HG02642 (cell line): Measurements from ENCODE around the gene CMIP.

Experiments
- ATAC-seq: cut with Tn5 transposase; IDR thresholded peaks from one replicate; pipeline ENCODE4 v1.9.1; 2021; ENCODE audit warnings: mild to moderate bottlenecking; ENCODE audit not compliant: unreplicated experiment, poor library complexity

Gene CMIP

DNA sequence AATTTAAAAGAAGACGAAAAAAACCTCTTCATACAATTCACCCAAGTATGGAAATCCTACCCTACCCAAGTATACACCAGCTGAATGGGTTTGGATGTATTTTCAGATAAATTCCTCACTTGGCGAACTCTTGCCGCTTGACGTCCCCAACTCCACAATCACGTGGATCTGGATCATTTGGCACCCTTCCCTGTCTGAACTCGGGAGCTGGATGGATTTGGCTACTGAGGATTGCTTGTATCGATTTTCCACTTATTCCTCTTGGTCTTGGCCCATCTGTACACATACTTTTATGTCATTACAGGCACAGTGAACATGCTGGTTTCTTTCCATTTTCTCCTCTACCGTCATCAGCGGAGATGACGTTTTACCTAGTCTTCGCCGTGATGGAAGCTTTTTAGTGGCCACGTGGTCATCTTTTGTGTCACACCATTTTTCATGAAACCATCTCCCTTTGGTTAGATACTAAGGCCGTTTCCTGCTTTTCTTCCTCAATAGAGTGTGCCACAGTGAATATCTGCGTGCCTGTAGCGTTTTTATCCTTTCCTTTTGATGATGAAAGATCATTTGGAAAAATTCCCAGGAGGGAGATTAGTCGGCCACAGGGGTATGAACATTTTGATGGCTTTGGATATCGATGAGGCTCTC lies 47.1 kb downstream of the CMIP start:
- ATAC-seq, result no peak

DNA sequence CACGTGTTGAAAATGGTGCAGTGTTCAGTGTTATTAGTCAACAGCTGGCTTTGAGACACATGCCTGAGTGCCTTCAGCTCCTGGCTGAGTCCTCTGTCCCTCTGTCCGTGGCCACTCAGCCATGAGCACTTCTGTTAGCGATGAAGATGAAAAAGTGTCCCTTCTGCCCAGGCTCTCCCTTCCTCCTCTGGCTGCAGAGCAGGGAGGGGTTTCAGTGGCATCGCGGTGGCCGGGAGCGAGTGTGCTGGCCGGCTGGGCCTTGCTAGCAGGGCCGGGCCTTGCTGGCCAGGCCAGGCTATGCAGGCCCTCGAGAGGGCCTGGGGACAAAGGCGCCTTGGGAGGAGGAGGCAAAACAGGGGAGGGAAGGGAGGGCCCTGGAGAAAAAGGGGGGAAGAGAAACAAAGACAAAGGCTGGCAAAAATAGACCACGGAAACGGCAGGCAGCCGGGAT lies 47.7 kb downstream of the CMIP start:
- no peak for ATAC-seq

DNA sequence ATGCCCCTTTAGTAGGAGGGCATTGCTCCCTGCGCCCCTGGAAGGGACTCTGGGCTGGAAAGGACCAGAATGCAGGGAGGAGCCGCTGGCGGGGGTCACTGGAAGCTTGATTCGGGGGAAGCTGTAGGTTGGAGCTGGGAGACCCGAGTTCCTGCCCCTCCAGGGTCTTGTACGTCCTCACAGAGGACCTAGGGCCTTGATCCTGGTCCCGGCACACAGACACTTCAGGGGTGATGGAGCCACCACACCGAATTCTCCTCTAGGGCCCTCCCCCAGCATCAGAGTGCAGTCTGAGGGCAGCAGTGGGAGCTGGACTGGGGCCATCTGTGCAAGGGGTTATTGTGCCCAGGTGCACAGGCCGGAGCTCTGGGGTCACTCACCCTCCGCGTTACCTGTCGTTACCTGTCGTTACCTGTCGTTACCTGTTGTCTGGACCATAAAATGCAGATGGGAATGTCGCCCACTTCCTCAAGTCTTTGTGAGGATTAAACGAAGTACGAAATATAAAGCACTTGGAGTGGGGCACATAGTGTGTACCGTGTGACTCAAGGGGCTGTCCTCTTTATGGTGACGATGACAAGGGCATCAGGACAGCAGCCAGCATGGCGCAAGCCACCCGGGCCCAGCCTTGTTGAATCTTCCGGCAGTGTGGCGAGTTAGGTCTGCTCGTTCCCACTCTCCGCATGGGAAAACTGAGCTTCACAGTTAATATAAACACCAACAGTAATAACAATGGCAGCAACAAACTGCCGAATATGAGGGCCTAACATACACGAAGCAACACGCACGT lies 48.6 kb downstream of the CMIP start:
- ATAC-seq, result no peak

GRCh38 chr16:81493755-81494433 lies 49.3 kb downstream of the CMIP start:
- no peak for ATAC-seq

- ATAC-seq, result no peak
Observed at GRCh38 chr16:81494434-81494806, 49.8 kb downstream of the CMIP start.

GRCh38 chr16:81494888-81495287 lies 50.3 kb downstream of the CMIP start:
- no peak for ATAC-seq

- no peak for ATAC-seq
Observed at GRCh38 chr16:81495321-81496234, 51.0 kb downstream of the CMIP start.

- no peak for ATAC-seq
Observed at GRCh38 chr16:81496321-81496720, 51.7 kb downstream of the CMIP start.

GRCh38 chr16:81496742-81497141 lies 52.1 kb downstream of the CMIP start:
- no peak for ATAC-seq

- no peak for ATAC-seq
Observed at GRCh38 chr16:81497690-81498089, 53.1 kb downstream of the CMIP start.

DNA sequence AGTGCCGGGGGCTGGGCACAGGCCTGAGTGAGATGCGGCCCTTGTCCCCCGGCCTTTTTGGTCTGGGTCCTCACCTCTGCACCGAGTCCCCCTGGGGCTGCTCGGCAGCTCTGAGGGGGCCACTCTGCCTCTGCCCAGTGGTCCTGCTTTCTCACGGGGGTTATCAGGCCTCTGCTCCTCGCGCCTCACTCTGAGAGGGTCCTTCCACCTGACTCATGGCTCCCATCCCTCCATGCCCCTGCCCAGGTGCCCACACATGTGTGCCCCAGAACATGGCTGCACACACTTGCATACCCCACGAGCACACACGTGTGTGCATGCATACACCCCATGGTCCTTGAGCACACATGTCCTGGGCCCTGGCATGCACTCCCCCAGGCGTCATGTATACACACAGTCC lies 53.7 kb downstream of the CMIP start:
- ATAC-seq, result no peak

GRCh38 chr16:81499576-81500380 lies 55.2 kb downstream of the CMIP start:
- ATAC-seq, result no peak

DNA sequence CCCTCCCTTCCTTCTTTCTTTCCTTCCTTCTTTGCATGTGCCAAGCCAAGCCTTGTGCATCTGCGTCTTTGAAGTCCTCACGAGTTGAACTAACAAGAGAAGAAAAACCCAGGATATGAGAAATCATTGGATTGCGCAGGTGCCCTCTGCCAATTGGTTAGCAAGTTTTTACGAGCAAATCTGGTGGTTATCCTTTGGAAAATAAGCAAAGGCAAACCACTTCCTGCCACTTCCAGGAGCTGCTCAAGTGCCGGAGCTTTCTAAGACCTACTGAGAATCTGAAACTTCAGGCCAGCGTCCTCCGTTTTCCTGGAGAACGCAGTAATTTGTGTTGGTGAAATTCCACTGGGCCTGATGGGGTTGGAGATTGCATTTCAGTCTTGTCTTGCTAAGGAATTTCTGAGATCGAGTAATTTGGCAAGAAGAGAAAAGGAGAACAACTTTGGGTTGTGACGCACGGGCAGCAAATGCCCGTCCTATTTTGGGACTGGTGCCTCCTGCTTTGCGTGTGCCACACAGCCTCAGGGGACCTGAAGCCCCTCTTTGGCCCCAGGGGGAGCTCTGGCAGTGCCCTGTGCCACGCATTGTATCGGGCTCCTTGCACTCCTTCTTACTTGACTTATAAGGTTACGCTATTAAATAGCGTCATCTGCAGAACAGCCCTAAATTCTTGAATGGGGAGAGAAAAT lies 56.4 kb downstream of the CMIP start:
- ATAC-seq, result no peak

DNA sequence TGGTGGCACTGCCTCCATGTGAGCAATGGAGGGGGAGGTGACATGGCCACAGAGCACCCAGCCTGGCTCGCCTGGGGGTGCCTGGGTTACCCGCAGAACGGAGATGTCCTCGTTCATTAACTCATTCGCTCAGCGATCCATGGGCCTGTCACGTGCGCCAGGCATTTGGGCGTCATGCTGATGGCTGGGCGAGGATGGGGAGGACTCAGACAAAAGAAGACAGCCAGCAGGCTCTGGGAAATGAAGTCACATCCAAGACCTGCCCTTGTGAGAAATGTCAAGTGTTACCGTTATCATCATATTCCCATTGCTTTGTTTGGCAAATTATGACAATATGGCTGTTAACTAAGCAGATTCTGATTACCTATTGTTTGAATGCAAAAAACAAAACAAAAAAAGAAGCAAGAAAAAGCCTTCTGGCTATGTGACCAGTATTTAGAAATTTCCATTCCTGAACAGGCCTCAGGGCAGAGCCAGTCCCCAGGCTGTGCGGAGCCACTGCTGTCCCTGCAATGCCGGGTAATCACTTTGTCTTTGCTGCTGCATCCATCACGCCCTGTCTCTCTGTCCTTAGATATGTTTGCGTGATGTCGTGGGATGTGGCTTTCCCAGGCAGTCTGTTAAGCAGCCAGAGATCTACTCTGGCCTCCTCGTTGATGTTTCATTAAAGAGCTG lies 57.9 kb downstream of the CMIP start:
- ATAC-seq, result no peak

DNA sequence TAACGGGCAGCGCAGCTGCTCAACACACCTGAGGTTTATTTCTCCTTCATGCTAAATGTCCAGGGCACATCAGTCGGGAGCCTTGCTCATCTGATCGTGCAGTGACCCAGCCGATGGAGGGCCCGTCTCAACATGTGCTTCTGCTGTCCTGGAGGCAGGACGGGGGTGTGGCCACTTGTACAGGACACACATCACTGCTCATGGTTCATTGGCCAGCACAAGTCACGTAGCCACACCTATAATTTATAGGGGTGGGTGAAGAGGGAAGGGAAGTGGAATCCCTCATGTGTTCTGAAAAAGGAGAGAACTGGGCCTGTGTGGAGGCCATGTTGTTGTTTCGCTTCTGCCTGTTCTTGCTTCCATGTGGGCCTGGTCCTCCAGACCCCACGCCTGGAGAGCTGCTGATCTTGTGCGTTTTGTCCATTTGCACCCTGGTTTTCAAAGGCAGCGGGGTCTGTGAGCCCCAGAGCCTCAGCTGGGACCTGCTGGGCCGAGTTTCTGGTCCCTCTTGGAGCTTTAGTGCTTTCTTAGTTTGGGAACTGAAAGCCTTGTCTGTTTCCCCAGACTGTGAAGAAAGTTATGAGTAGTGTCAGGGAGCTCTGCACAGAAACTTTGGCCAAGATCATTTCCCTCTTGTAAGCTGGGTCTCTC lies 60.5 kb downstream of the CMIP start:
- peak; percentile 69 for ATAC-seq

DNA sequence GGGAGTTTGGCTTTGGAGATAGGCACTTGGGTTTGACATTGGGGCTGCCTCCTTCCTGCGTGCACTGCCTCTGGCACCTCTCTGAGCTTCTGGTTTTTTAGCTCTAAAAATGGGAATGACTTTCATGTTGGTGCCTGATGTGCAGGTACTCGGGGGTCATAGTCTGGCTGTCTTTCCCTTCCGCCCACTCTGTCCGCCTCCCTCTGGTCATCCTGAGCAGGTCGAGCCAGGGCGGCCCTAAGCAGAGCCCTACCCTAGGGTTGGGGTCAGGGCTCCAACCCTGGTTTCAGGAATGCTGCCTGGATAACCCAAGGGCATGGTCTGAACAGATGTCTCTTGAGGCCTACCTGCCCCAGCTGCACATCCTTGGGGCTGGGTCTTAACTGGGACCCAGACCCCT lies 64.8 kb downstream of the CMIP start:
- ATAC-seq, result no peak

DNA sequence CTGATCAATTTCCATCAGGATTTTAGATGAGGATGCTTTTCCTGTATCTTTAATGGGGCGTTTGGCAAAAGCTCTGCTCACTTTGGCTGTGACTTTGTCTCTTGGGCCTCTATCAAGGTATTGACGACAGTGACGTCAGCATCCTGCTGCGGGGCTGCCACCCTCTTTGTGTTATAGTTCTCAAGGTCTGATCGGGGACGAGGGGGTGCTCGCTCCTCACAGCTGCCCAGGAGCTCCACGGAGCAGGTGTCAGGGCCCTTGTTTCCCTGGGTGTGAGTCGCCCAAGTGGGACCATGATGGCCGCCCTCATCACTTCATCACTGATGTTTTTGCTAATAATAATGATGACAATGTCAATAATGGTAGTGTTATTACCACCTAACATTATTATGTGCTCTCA lies 65.4 kb downstream of the CMIP start:
- ATAC-seq, result no peak

DNA sequence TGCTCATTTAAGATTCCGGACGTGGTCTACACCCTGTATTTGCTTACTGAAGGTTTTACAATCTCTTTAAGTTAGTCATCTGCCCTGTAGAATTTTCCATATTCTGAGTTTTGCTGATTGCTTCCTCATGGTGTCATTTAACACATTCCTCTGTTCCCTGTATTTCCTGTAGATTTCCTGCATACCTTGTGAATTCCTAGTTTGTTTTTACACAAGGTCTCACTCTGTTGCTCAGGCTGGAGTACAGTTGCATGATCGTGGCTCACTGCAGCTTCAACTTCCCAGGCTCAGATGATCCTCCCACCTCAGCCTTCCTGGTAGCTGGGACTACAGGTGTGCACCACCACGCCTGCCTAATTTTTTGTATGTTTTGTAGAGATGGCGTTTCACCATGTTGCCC lies 66.8 kb downstream of the CMIP start:
- no peak for ATAC-seq
